GM21737 (cell line): Measurements from ENCODE around the gene AKAP14.
"Not testable (repeated sequence)": the region's sequence is repeated elsewhere in the genome, so short reads cannot be mapped to it uniquely, and the experiment has no call there.

Source experiments
- ATAC-seq: cut with Tn5 transposase; IDR thresholded peaks from one replicate; pipeline ENCODE4 v1.9.1; 2021; ENCODE audit warnings: mild to moderate bottlenecking, moderate library complexity; ENCODE audit not compliant: unreplicated experiment

AKAP14 gene

DNA sequence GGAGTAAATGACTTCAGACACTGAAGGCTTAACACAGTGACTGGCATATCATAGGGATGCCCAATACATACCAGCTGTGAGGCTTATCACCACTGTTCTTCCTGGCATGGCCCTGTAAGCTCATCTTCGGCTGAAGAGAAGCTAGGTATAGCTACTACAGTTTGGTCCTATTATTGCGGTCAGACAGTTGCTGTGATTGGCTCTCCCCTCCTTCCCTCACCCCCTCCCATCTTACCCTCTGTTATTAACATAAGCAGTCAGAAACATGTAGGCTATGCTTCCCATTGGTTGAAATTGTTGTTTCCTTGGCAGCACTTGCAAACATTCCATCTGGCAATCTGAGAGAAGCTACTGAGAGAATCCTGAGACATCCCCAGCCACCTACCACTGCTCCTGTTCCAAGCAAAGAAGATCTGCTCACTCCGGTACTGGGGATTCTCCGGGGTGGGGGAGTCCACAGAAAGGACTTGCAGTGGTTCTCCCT, at the start of gene AKAP14:
TSS of gene AKAP14 (plus strand) at position 51 of the 484 bp plus-strand sequence. CDS start 7,331 bp downstream, outside the sequence.
- ATAC-seq = no peak

DNA sequence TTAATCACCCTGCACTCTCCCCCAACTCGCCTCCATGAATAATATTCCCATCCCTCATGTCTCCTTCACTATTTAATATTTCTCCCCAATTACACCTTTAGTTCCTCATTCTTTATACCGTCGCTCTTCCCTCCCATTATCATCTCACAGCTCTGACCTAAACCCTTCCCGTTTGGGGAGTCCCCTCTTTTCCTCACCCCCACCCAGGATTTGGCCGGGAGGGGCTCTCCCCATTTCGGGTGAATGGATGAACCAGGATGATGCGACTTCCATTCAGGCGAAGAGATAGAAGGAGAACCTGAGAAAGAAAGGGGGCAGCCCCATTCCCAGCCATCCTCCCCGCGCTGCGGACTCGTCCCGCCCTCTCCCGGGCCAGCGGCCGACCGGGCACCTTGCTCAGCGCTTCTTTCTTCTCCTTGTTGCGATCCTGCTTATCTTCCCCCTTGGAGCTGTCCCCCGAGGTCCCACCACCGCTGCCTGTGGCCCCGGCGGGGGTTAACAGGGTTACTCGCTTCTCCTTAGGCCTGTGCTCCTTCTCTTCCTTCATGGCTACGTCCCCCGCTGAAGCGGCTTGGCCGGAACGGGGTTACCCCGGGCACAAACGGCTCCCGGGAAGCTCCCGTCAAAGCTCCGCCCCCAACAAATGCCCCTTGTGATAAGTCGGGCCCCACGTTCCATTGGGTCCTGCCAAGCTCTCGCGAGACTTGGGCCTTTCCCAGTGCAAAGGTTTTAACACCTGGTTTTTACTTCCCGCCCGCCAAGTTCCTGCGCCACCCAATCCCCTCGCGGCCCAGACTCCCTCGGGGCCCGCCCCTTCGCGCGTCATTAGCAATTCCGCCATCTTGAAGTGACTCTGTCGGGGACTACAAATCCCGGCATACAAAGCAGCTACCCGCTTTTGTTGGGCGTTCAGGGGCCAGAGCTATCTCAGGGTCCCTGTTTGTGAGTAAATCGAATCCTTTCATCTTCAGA, 43.0 kb upstream of the AKAP14 start, which contains the start of gene UPF3B:
TSS of gene UPF3B (minus strand) at position 582 of the 972 bp plus-strand sequence. CDS start at position 547, 35 bp downstream.
- peak; percentile 98 for ATAC-seq

GRCh38 chrX:119853444-119853843, 42.2 kb upstream of the AKAP14 start:
- no peak for ATAC-seq

DNA sequence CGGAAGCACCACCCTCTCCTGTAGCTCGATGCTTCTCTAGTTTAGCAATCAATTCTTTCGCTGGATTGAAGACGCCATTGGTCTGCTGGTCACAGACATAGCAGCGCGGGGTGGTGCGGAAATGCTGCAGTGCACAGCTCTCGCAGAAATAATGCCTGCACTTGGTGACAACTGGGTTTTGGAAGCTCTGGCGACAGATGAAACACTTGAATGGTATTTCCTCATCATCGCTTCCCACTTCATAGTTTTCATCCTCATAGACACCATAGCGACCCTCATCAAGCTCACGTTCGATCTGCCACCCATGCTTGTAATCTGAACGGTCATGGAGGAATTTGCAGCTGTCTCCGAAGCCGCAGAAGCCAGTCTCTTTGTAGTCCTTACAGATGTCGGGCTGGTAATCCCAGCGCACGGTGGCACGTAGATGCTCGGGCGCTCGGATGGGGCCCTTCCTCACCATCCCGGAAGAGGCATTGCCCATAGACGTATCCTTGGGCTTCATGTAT, 25.0 kb upstream of the AKAP14 start:
- ATAC-seq = peak; percentile 18

- peak; percentile 23 for ATAC-seq
Observed at GRCh38 chrX:119871245-119871598, 24.5 kb upstream of the AKAP14 start.

GRCh38 chrX:119871599-119872395, 23.9 kb upstream of the AKAP14 start, which contains the start of the genes NDUFA1 and RNF113A:
Gene NDUFA1 (plus strand): TSS chrX:119871832. CDS start chrX:119871912, 80 bp downstream.
Gene RNF113A (minus strand): TSS chrX:119871733. CDS start chrX:119871613, 120 bp downstream.
- ATAC-seq = peak; percentile 92

GRCh38 chrX:119878740-119879139, 17.0 kb upstream of the AKAP14 start:
- no peak for ATAC-seq

GRCh38 chrX:119880076-119880475, 15.6 kb upstream of the AKAP14 start:
- ATAC-seq = no peak

DNA sequence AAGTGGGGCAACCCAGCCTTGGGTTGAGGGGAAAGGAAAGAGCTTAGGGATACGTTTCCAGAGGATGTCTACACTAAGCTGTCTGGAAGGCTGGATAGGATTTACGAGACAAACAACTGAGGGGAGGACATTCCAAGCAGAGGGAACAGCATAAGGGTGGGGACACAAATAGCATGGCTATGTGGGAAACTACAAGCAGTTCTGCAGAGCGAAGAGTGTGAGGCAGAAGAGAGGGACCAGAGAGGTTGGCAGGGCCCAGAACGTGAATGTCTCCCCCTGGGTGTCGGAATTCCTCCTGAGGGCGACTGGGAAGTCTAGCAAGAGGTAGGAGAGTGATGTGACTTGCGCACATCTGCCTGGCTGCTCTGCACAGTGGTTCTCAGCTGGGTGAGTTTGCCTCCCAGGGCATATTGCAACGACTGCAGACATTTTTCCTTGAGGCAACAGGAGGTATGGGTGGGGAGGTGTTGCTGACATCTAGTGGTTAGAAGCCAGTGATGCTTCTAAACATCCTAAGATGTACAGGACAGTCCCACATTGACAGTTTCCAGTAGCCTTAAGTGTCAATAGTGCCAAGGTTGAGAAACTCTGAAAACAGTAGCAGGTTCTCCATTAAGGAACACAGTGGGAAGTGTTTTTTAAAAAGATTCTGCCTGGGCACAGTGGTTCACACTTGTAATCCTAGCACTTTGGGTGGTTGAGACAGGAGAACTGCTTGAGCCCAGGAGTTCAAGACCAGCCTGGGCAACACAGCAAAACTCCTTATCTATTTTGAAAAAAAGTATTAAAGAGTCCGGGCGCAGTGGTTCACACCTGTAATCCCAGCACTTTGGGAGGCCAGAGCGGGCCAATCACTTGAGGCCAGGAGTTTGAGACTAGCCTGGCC, 14.9 kb upstream of the AKAP14 start:
- ATAC-seq = peak; percentile 71

DNA sequence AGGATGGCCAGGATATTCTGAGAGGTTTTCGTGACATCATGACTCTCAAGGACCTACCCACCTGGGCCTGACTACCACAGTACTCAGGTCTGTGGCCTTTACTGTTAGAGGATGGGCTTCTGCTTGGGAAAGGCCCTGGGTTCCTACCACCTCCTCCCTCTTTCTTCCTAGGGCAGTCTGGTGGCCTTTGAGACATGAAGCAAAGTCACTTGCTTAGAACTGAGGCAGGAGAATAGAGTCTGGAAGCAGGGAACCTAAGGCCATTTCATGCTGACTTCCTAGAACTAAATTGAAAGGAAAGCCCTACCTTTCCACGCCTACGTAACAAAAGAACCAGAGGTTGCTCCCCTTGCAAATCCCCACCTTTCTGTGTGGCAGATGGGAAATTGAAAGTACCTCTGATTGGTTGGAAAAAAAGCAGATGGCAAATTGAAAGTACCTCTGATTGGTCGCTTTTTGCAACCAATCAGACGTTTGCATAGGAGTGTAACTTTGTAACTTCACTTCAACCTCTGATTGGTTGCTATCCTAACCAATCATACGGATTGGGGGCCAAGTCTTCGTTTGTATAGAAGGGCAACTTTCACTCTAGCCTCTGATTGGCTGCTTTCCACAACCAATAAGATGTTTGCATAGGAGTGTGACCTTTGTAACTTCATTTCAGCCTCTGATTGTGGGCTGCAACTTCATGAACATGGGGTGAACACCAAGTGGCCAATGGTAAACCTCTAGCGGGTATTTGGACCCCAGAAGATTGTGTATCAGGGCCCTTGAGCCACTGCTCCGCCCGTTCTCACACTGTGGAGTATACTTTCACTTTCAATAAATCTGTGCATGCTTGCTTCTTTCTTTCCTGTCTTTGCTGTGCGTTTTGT, 9.9 kb upstream of the AKAP14 start:
- ATAC-seq = no peak

DNA sequence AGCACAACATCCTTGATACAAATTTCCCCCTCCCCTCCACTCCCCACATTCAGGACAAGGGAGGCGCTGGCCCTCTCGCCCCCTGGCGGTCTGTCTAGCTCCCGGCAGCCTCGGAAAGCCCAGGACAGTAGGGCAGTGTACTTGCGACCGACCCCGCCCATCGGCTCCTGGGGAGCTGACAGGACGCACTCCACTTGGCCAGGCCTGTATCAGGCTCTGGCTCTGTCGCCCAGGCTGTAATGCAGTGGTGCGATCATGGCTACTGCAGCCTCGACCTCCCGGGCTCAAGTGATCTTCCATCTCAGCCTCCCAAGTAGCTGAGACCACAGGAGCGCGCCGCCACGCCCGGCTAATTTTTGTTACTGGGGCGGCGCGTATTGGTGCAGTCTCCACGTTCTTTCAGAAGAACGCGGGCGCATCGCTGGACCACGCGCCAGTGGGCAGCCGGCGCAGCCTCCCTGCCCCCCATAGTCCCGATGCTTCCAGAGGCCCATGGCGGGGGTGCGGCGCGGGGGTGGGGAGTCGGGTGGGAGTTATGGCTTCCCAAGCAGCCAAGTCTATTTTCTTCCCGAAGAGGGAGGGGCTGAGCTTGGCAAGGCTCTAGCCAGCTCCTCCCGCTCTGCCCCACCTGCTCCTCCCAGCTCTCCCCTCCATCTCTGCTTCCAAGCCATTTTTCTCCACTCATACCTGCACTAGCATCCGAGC, 7.8 kb upstream of the AKAP14 start:
- ATAC-seq = peak; percentile 75

GRCh38 chrX:119890626-119891025, 5.1 kb upstream of the AKAP14 start:
- ATAC-seq = not testable (repeated sequence)

DNA sequence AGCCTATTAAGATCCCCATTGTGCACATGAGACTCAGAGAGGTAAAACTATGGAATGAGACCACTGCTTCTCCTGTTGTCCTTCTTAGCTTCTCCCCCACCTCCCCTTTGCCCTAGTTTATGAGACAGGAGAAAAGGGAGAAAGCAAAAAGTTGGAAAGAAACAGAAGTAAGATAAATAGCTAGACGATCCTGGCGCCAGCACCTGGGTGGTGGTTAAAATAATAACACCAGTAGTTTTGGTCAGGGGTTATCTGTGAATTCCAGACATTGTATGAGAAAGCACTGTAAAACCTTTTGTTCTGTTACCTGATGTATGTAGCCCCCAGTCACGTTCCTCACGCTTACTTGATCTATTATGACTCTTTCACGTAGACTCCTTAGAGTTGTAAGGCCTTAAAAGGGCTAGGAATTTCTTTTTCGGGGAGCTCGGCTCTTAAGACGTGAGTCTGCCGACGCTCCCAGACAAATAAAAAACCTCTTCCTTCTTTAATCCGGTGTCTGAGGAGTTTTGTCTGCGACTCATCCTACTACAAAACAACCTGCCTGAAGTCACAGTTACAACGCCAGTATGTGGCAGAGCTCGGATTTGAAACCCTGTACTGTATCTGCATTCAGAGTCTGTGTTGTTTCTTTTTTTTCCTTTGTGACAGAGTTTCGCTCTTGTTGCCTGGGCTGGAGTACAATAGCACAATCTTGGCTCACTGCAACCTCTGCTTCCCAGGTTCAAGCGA, 3.6 kb upstream of the AKAP14 start:
- not testable (repeated sequence) for ATAC-seq

DNA sequence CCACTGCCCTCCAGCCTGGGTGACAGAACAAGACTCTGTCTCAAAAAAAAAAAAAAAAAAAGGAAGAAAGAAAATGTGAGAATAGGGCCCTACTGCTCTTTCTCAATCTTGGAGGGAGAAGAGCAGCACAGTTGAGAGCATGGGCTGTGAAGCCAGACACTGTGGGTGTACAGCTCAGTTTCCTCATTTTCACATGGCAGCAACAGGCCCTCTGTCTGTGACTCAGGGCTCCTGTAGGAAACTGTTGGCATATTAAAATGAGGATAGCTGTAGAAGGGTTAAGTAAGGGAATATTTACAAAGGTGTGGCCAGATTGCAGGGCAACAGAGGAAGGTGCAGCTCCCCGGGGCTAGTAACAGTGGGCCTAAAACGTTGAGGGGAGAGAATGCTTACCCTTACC, 3.4 kb downstream of the AKAP14 start:
- no peak for ATAC-seq

GRCh38 chrX:119900976-119901375, 5.3 kb downstream of the AKAP14 start:
- no peak for ATAC-seq

- no peak for ATAC-seq
Observed at GRCh38 chrX:119916310-119916709, 20.6 kb downstream of the AKAP14 start.

- ATAC-seq = no peak
Observed at GRCh38 chrX:119917877-119918276, 22.2 kb downstream of the AKAP14 start.
